ENCODE measurements around the gene SLC2A13.

- TF ChIP-seq POLR2A (IDR thresholded peaks at IDR 0.05) (no peak), POLR2AphosphoS5 (IDR thresholded peaks at IDR 0.05; ENCODE audit: insufficient read depth in 1 of 2, low read depth in 1 of 2) (no peak)
- TF ChIP-seq, protein P1, sequence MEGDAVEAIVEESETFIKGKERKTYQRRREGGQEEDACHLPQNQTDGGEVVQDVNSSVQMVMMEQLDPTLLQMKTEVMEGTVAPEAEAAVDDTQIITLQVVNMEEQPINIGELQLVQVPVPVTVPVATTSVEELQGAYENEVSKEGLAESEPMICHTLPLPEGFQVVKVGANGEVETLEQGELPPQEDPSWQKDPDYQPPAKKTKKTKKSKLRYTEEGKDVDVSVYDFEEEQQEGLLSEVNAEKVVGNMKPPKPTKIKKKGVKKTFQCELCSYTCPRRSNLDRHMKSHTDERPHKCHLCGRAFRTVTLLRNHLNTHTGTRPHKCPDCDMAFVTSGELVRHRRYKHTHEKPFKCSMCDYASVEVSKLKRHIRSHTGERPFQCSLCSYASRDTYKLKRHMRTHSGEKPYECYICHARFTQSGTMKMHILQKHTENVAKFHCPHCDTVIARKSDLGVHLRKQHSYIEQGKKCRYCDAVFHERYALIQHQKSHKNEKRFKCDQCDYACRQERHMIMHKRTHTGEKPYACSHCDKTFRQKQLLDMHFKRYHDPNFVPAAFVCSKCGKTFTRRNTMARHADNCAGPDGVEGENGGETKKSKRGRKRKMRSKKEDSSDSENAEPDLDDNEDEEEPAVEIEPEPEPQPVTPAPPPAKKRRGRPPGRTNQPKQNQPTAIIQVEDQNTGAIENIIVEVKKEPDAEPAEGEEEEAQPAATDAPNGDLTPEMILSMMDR (IDR thresholded peaks at IDR 0.05) = no peak
Observed at GRCh38 chr12:39959467-39959866, 146.4 kb downstream of the SLC2A13 start.

Measured in vagina (tissue), 2 donors.